Esophagus squamous epithelium (tissue), 4 donors: ENCODE results near the gene TBX10.

Experiments used
- POLR2A ChIP-seq, 4 donors: fragments of 450-650 bp; IDR thresholded peaks; one replicate each; pipeline ENCODE4 v1.6.1; 2017; ENCODE audit warnings: antibody characterized with exemption in 4 of 4, mild to moderate bottlenecking in 4 of 4, moderate library complexity in 3 of 4
- TF ChIP-seq, protein P1 (sequence below), 6 experiments: fragments of 450-650 bp in 4 of 6; fragments of 200-600 bp in 2 of 6; sonication (generic) in 2 of 6; IDR thresholded peaks; one replicate each; pipeline ENCODE4 v1.5.1; 2016 to 2019; ENCODE audit warnings: antibody characterized with exemption in 6 of 6, mild to moderate bottlenecking in 4 of 6, moderate library complexity in 4 of 6

DNA sequence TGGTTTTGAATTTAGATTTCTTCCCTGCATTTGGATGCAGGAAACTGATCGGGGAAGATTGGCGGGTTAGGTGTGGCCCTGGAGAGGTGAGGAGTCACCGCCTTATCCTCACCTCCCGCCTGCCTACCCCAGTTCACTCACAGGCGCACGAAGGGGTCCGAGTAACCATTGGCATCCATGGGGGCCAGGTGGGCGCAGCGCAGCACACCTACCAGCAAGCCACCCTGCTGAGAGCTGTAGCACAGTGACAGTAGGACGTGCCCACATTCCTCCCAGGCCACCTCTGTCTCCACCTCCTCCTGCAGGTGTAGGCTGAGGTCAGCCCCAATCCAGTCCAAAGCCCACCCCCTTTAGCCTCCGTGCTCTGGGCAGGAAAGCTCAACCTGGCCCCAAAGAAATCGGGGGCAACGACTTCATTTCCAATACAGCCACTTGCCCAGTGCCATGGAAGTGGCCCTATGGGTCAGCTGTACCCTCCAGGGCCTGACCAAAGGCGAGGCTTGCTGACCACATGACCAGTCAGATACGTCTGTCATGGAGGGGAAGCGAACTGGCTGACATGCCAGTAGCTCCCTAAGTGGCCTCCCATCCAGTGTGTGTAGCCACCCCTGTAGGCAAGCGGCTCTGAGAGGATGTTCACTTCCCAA, 26.1 kb downstream of the TBX10 start:
- TF ChIP-seq, protein P1, sequence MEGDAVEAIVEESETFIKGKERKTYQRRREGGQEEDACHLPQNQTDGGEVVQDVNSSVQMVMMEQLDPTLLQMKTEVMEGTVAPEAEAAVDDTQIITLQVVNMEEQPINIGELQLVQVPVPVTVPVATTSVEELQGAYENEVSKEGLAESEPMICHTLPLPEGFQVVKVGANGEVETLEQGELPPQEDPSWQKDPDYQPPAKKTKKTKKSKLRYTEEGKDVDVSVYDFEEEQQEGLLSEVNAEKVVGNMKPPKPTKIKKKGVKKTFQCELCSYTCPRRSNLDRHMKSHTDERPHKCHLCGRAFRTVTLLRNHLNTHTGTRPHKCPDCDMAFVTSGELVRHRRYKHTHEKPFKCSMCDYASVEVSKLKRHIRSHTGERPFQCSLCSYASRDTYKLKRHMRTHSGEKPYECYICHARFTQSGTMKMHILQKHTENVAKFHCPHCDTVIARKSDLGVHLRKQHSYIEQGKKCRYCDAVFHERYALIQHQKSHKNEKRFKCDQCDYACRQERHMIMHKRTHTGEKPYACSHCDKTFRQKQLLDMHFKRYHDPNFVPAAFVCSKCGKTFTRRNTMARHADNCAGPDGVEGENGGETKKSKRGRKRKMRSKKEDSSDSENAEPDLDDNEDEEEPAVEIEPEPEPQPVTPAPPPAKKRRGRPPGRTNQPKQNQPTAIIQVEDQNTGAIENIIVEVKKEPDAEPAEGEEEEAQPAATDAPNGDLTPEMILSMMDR (IDR thresholded peaks at IDR 0.05) = no peak
- no peak for TF ChIP-seq POLR2A (IDR thresholded peaks at IDR 0.05)
